DOHH2 (cell line): ENCODE measurements around the gene GBE1.

Experiments used
- CTCF ChIP-seq: fragments of 200-600 bp; sonication (generic); IDR thresholded peaks from one replicate; pipeline ENCODE4 v1.5.1; 2014; ENCODE audit warnings: antibody characterized with exemption, mild to moderate bottlenecking, low read depth, low read length; ENCODE audit not compliant: poor library complexity, severe bottlenecking
- EZH2phosphoT487 ChIP-seq: fragments of 200-600 bp; sonication (generic); IDR thresholded peaks from 2 replicates; pipeline ENCODE4 v1.6.1; 2017; ENCODE audit warnings: borderline replicate concordance, mild to moderate bottlenecking, antibody characterized with exemption, low read length, moderate library complexity, mixed read lengths

- no peak for TF ChIP-seq CTCF
- no peak for TF ChIP-seq EZH2phosphoT487
Measured at GRCh38 chr3:81492040-81492439, 269.4 kb downstream of the GBE1 start.
